Adrenal gland (tissue), 5 donors: ENCODE results near the gene CLASP2.

Experiments used
- CTCF ChIP-seq, 6 experiments: fragments of 450-650 bp in 4 of 6; fragments of 200-600 bp in 2 of 6; sonication (generic) in 1 of 6; IDR thresholded peaks; 1 replicate in 5 of 6; 2 replicates in 1 of 6; pipeline versions ENCODE4 v1.5.1 to v1.8.0; 2016 to 2021; ENCODE audit warnings: antibody characterized with exemption in 6 of 6, mild to moderate bottlenecking in 2 of 6, moderate library complexity in 1 of 6
- POLR2A ChIP-seq, 2 donors: fragments of 450-650 bp; IDR thresholded peaks; one replicate each; pipeline ENCODE4 v1.6.1; 2017; ENCODE audit warnings: antibody characterized with exemption in 2 of 2, mild to moderate bottlenecking in 2 of 2, moderate library complexity in 1 of 2
- donor health status: DM: no; HTN: no; CAD: no.

GRCh38 chr3:33490641-33491241 lies 227.3 kb downstream of the CLASP2 start:
- no peak for TF ChIP-seq CTCF (IDR thresholded peaks at IDR 0.05)
- no peak for TF ChIP-seq POLR2A (IDR thresholded peaks at IDR 0.05)
